ENCODE results near the gene GCSH. TPM values are rescaled to one million over a fixed set of nuclear protein-coding genes. Genes with fewer than 3 reads are reported as not detected.

The GCSH gene
- total RNA-seq, 1 donor from 2014 or later: 30.0 TPM

GRCh38 chr16:81128726-81129524 is 32.7 kb upstream of the GCSH start:
- H3K4me1 Mint-ChIP-seq (ENCODE audit: low read depth, unreplicated experiment): no peaks in the 10 kb centered on the region
- H3K9me3 Mint-ChIP-seq (ENCODE audit: unreplicated experiment): peaks cover 2% of the 10 kb centered on the region
- no peak overlapping the region for H3K4me3 Mint-ChIP-seq (ENCODE audit: unreplicated experiment)
- no peak overlapping the region for H3K27ac Mint-ChIP-seq (ENCODE audit: unreplicated experiment)
- no peak for DNase-seq
- H3K27me3 Mint-ChIP-seq (ENCODE audit: unreplicated experiment): peaks cover 2% of the 10 kb centered on the region
- TF ChIP-seq CTCF (IDR thresholded peaks at IDR 0.05; ENCODE audit: partially characterized antibody, unreplicated experiment): no peak
- no peaks in the 10 kb centered on the region for H3K36me3 Mint-ChIP-seq (ENCODE audit: unreplicated experiment)

- DNase-seq: no peak
- Mint-ChIP-seq H3K4me3 (ENCODE audit: unreplicated experiment) (no peak overlapping the region), H3K36me3 (ENCODE audit: unreplicated experiment) (no peaks in the 10 kb centered on the region), H3K27me3 (ENCODE audit: unreplicated experiment) (peaks cover 2% of the 10 kb centered on the region), H3K4me1 (ENCODE audit: low read depth, unreplicated experiment) (no peaks in the 10 kb centered on the region), H3K27ac (ENCODE audit: unreplicated experiment) (no peak overlapping the region), H3K9me3 (ENCODE audit: unreplicated experiment) (peaks cover 2% of the 10 kb centered on the region)
- TF ChIP-seq CTCF (IDR thresholded peaks at IDR 0.05; ENCODE audit: partially characterized antibody, unreplicated experiment): no peak
Measured at GRCh38 chr16:81127051-81127450, 30.9 kb upstream of the GCSH start.

DNA sequence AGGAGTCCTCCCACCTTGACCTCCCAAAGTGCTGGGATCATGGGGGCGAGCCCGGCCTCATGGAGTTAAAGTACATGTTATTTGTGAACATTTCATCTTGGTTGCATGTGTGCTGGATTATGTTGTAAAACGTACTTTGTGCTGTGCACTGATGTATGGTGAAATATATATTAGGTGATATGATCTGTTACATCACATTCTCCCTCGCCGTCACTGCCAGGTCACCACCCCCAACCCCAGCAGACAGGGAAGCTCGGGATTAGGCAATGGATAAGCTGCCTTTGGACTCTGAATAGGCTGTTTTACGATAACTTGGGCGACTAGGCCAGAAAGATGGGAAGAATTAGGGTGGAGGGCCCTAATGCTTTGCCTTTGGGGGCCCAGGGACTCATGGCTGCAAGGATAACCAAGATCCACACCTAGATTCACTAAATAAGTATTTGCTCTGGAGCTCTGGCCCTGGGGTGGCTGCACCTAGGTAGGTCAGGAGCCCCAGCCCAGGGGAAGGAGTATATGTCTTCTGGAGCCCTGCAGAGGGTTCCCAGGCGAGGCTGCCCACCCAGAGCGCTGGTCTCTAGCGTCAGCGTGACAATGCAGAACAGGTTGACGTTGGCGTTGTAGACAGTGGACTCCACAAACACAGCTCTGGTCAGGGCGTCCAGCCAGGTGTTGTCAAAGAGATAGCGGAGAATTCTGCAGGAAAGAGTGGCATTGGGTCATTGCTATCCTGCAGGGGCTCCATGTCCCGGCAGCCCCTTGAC is 27.1 kb upstream of the GCSH start:
- Mint-ChIP-seq H3K9me3 (ENCODE audit: unreplicated experiment) (no peaks in the 10 kb centered on the region), H3K4me1 (ENCODE audit: low read depth, unreplicated experiment) (no peaks in the 10 kb centered on the region), H3K27ac (ENCODE audit: unreplicated experiment) (no peak overlapping the region), H3K4me3 (ENCODE audit: unreplicated experiment) (no peak overlapping the region), H3K36me3 (ENCODE audit: unreplicated experiment) (no peaks in the 10 kb centered on the region), H3K27me3 (ENCODE audit: unreplicated experiment) (peaks cover 1% of the 10 kb centered on the region)
- DNase-seq: no peak
- no peak for TF ChIP-seq CTCF (IDR thresholded peaks at IDR 0.05; ENCODE audit: partially characterized antibody, unreplicated experiment)

- no peak for TF ChIP-seq CTCF (IDR thresholded peaks at IDR 0.05; ENCODE audit: partially characterized antibody, unreplicated experiment)
- Mint-ChIP-seq H3K36me3 (ENCODE audit: unreplicated experiment) (no peaks in the 10 kb centered on the region), H3K4me3 (ENCODE audit: unreplicated experiment) (no peak overlapping the region), H3K9me3 (ENCODE audit: unreplicated experiment) (no peaks in the 10 kb centered on the region), H3K27ac (ENCODE audit: unreplicated experiment) (no peak overlapping the region), H3K4me1 (ENCODE audit: low read depth, unreplicated experiment) (no peaks in the 10 kb centered on the region), H3K27me3 (ENCODE audit: unreplicated experiment) (peaks cover 1% of the 10 kb centered on the region)
- no peak for DNase-seq
Measured at GRCh38 chr16:81121474-81121990, 25.3 kb upstream of the GCSH start.

DNA sequence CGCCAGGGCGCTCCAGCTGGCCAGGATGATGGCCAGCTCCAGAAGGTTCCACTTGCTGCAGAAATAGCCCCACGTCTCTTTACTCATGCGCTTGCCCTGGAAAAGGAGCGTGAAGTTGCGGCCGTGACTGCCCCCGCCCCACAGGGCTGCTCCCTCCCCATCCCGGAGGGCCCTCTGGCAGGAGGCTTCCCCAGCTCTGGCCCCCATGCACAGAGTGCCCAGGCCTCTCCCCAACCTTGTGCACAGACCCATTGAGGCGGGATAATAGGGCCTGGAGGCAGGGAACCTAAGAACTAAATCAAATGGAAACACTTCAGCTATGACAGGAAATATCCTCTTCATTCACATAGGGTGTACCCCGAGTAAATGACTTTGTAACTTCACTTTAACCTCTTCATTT is 21.2 kb upstream of the GCSH start:
- Mint-ChIP-seq H3K27ac (ENCODE audit: unreplicated experiment) (no peak overlapping the region), H3K27me3 (ENCODE audit: unreplicated experiment) (peaks cover 1% of the 10 kb centered on the region), H3K36me3 (ENCODE audit: unreplicated experiment) (no peaks in the 10 kb centered on the region), H3K9me3 (ENCODE audit: unreplicated experiment) (peaks cover 5% of the 10 kb centered on the region), H3K4me3 (ENCODE audit: unreplicated experiment) (no peak overlapping the region), H3K4me1 (ENCODE audit: low read depth, unreplicated experiment) (no peaks in the 10 kb centered on the region)
- no peak for TF ChIP-seq CTCF (IDR thresholded peaks at IDR 0.05; ENCODE audit: partially characterized antibody, unreplicated experiment)
- no peak for DNase-seq
